NCI-H2107 (cell line): Measurements from ENCODE around the gene GADD45G.

Source experiments
- DNase-seq: peaks from one replicate; lab custom pipeline; 2025; lab: John Stamatoyannopoulos, UW

Gene GADD45G

GRCh38 chr9:89630508-89630907 lies 25.7 kb downstream of the GADD45G start:
- no peak for DNase-seq

- DNase-seq: no peak
Measured at GRCh38 chr9:89631384-89631783, 26.6 kb downstream of the GADD45G start.

DNA sequence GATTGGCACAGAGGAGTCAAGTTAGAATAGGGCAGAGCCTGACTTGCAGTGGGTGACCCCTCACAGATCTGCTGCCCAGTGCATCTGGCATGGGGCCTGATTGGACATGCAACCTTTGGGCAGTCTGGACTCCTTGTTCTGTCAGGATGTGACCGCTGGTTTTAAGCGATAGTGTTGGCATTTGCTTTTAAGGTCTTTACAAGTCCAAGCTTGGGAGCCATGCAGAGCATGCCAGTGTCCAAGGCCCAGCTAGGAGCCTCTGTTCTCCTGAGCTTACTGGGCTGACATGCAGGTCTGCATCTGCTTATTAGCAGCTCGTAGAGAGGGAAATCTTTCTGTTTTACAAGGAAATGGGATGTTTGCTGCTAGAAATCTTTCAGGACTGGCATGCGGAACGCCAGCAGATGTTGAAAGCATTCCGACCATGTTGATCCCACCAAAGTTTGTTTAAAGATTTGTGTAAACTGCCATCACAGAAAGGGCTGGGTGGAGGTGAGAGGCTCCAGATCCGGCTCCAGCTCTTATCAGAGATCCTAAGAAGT lies 27.5 kb downstream of the GADD45G start:
- no peak for DNase-seq

GRCh38 chr9:89632736-89633135 lies 27.9 kb downstream of the GADD45G start:
- DNase-seq: no peak

DNA sequence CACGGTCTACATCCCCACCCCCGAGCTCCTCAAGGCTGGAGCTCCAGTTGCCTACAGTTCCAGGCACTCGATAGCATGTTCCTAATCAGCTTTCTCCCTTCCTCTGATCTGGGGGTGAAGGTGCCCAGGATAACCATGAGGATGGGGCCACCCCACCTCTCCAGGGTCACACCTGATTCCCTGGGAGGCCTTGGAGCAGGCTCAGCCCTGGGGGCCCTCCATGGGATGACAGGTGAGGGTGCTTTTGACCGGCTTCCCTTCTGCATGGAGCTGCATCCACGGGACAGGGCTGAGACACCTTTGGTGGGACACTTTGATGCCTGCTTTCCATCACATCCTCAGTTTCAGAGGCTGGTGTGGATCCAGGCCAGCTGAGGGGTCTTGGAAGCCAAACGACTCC lies 28.6 kb downstream of the GADD45G start:
- DNase-seq: no peak

- DNase-seq: no peak
Measured at GRCh38 chr9:89633920-89634319, 29.1 kb downstream of the GADD45G start.

GRCh38 chr9:89634995-89635742 lies 30.4 kb downstream of the GADD45G start:
- DNase-seq: no peak

- no peak for DNase-seq
Measured at GRCh38 chr9:89635816-89636215, 31.0 kb downstream of the GADD45G start.

DNA sequence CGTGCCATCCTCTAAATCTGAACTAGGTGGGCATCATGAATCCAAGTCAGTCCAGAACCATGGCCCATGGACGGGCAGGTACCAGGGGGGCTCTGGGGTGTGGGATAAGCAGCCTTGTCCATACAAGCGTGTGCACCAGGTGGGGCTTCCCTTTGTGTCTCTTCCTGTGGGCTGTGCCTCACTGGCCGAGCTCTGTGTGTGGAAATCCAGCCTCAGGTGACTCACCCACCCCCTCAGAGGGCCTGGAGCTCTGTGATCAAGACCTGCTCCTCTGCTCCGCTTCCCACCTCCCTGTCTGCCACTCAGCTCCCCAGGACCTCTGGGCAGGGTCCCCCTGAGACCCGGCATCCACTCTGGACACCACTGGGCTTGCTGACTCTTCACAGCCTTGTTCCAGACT lies 33.0 kb downstream of the GADD45G start:
- no peak for DNase-seq

DNA sequence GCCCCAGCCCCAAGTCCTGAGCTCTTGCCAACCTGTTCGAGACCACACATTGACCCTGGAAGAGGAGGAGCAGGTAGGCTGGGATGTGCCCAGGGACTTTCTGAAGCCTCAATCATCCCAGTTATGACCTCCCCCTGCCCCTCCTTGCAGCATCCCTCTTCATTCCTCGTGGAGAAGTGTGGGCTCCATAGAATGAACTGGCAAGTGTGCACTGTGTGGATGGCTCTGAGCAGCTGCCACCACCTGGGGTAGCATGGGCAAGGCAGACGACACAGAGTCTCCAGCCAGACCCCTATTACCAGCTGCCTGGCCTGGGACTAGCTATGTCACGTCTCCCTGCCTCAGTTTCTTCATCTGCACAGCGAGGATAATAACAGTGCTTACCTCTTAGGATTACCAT lies 33.5 kb downstream of the GADD45G start:
- no peak for DNase-seq

DNA sequence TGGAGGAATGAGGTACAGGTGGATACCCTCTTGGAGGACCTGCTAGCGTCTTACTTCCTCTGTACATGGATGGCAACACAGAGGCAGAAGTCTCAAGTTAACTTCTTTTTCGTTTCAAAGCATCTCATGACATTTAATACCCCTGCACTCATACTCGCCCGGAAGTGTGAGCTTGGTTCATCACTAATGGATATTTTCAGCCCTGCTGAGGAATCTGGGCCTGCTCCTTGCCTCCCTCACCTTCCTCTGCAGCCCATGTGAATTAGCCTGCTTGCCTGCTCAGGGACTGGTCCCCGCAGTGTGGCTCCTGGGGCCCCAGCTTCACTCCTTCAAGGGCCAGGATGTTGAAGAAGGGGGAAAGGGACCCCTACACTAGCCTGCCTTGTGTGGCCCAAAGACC lies 34.1 kb downstream of the GADD45G start:
- no peak for DNase-seq

DNA sequence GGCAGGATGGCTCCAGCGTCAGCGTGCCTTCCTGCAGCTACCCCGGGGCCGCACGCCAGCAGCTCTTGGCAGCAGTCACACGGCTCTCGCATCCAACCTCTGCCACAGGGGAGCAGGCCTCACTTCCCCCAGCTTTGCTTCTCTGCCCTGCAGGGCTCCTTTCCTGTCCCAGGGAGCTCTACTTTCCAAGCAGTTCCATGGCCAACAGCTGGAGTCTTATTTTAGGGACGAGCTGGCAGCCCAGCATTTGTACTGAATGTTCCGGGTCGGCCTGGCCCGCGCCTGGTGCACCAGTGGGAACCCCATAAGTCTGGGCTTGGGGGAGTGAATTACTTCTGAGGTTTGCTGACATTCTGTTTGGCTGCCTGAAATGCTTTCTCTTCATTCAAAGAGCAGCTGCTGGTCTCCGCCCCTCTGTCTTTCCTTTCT lies 34.6 kb downstream of the GADD45G start:
- no peak for DNase-seq

DNA sequence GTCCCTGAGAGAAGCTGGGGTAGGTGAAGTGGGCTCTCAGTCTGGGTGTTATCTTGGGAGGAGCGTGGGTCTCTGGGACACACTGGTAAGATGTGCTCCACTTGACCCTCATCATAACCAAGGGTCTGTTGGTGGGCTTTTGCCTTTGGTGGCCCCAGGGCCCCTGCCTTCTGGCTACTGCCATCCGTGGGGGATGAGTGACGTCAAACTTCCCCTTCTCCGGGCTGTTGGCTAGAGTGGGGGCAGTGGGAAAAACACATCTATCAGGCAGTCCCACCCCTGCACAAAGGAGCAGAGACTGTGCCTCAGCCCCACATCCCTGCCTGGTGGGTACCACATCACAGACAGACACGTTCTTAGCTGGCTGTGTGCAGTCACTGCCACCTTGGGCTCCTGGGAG lies 35.1 kb downstream of the GADD45G start:
- no peak for DNase-seq

DNA sequence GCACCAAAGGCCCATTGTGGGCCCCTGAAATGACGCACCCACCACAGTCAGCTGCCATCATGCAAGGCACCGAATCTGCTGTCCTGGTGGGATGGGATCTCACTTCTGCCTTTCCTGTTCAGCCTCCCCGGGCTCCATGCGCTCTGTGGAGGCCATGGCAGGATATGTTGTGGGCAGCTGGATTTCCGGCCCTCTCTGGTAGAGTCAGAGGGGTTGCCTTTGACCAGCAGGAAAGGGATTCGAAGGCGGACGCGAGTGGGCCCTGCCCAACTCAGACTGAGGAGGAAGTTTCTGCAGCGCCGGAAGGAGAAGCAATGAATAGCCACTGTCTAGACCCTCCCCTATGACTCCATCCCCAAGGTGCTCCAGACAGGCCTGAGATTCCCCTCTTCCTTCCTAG lies 35.5 kb downstream of the GADD45G start:
- no peak for DNase-seq

DNA sequence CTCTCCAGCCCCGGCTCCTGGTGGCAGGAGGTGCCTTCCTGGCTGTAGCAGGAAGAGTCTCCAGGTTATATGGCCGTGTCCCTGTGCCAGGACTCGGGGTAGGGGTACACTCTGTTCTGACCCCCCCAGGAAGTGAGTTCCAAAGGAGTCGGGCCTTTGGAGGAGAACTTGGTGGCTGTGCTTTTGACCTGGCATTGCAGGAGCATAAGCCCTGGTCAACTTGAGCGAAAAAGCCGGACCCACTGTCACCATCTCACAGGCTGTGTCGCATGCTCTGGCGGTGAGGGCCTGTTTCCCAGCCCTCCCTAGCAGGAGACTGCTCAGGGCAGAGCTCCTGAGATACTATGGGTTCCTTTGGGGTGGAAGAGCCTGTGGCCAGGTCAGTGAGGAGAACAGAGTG lies 36.0 kb downstream of the GADD45G start:
- no peak for DNase-seq

- DNase-seq: no peak
Measured at GRCh38 chr9:89641980-89642379, 37.2 kb downstream of the GADD45G start.

- no peak for DNase-seq
Measured at GRCh38 chr9:89642789-89643188, 38.0 kb downstream of the GADD45G start.

- no peak for DNase-seq
Measured at GRCh38 chr9:89646189-89646939, 41.6 kb downstream of the GADD45G start.

DNA sequence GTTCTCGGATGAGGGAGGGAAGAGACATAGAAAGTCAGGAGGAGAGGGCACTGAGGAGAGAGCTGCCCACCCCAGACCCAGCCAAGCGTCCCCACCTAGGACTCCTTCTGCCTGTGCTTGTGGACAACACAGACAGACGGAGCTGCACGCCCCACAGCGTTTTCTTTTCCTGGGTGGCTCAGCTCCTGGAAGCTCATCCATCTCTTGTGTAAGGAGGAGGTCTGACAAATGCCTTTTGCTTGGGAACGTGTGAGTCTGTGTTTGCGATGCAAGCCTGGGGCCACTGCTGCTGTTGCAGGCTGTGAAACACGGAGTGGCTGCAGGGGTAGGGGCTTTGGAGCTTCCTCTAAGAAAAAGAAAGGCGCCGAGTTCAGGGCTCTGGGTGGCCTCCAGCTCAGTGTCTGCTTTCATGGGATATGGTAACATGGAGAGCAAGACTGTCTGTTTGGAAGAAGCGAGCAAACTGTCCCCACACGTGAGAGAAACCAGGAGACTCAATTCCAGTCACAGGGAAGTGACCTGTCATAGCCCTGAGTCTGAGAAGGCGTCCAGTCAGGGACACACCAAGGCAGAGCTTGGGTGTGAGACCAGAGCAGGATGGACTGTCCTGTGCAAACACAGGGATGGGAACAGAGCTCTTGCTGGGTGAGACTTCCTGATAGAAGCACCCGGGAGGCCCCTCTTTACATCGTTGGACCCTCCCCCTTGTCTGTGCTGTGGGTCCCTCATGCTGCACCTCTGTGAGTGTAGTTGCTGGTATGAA lies 42.7 kb downstream of the GADD45G start:
- DNase-seq: no peak

DNA sequence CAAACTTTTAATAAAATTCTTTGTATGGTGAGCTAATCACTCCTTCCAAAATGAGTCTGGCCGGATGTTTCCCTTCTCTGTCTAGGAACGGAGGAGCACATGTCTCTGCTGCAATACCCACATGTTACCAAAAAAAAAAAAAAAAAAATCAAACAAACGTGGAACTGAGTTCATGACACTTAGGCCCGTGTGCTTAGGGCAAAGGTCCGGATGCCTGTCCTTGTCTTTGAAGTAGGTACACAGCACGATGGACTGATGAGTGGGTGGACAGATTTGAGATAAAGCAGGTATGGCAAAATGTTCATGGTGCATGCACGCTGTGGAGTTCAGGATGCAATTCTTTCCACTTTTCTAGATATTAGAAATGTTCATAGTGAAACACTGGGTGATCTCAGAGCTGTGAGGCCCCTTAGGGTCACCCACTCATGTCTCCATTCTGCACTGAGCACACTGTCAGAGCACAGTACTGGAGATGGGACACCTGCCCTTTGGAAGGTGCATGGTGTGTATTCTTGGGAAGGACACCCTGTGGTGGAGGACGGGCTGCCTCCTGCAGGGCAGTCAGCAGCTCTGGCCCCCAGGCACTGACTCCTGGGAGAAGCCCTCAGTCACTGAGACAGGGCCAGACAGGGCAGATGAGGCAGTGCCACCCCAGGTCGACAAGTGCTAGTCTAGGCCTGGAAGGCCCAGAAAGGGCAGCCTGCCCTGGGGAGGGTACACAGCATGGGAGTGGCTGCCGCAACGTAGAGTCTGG lies 43.6 kb downstream of the GADD45G start:
- DNase-seq: no peak

GRCh38 chr9:89649039-89649691 lies 44.4 kb downstream of the GADD45G start:
- no peak for DNase-seq
